GM18517 (cell line): ENCODE measurements around the gene TELO2.

Source experiments
- ATAC-seq: cut with Tn5 transposase; IDR thresholded peaks from one replicate; pipeline ENCODE4 v1.9.1; 2021; ENCODE audit warnings: mild to moderate bottlenecking, moderate library complexity; ENCODE audit not compliant: unreplicated experiment

Gene TELO2

DNA sequence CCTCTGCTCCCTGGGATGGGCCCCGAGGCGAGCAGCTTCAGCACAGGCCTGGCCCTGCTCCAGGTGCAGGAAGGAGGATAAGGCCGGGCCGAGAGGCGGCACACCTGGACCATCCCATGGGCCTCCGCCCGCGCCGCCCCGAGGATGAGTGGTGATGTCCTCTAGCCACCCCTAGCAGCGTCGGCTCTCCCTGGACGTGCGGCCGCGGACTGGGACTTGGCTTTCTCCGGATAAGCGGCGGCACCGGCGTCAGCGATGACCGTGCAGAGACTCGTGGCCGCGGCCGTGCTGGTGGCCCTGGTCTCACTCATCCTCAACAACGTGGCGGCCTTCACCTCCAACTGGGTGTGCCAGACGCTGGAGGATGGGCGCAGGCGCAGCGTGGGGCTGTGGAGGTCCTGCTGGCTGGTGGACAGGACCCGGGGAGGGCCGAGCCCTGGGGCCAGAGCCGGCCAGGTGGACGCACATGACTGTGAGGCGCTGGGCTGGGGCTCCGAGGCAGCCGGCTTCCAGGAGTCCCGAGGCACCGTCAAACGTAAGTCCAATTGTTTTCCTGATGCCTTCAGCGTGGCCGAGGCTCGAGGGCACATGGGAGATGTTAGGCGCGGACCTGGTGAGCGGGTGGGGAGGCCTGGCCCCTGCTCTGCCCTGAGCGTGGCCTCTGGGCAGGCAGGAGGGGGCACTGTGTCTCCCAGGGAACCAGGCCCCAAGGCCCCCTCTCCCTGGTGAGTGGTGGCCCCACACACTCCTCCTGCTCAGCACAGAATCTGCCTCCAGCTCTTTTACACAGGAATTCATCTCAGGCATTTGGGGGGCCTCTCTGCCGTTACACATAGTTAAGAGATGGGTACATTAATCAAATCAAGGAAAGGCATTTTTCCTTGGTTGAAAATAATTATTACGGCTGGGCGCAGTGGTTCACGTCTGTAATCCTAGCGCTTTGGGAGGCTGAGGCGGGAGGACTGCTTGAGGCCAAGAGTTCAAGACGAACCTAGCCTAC is 41.2 kb downstream of the TELO2 start:
- ATAC-seq, result no peak

DNA sequence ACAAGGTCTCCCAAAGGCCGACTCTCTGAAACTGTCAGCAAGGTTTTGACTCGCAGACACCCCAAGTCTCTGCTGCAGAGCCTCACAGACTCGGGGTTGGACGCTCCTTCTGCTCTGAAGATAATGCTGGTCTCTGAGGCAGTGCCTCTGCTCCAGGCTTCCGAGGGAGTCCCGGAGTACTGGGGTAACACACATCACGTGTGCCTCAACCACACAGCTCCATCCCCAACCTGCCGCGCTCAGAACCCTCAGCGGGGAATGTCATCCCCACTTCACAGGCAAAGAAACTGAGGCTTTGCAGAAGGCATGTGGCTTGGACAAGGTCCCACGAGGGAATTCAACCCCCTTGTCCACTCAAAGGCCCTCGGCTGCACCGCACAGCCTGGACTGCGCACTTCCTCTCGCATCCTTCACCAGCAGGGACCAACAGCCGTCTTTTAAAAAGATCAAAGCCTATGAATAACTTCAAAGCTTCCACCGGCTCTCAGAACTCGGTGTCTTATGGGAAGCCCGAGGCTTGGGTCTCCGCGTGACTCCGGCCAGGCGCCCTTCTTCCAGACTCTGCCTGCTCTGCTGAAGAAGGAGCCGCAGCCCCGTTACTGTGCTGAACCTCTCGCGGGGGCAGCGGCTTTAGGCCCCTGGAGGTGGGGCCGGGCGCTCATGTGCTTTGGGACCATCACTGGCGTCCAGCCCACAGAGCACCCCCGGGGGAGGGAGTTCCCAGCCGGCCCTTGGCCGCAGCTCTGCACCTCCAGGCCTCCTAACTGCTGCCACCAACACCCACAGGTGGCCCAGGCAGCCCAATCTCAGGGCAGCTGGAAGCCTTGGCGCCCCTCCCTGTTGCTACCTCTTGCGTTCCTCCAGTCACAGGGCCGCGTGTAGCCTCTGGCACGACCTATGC is 42.5 kb downstream of the TELO2 start:
- ATAC-seq, result no peak

DNA sequence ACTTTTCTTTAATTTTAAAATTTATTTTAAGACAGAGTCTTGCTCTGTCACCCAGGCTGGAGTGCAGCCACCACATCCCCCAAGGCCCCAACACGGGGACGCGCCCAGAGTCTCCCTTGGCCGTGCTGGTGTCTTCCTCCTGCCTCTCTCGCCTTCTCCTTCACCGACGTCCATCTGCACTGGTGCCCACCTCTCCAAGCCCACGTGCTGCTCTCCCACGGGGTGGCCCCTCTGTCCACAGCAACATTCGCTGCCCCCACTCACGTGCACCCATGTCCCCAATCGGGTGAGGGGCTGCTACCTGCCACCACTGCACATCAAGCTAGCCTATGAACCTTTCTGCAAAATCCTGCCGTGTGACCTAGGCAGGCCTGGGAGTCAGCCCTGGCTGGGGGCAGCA is 43.4 kb downstream of the TELO2 start:
- no peak for ATAC-seq

DNA sequence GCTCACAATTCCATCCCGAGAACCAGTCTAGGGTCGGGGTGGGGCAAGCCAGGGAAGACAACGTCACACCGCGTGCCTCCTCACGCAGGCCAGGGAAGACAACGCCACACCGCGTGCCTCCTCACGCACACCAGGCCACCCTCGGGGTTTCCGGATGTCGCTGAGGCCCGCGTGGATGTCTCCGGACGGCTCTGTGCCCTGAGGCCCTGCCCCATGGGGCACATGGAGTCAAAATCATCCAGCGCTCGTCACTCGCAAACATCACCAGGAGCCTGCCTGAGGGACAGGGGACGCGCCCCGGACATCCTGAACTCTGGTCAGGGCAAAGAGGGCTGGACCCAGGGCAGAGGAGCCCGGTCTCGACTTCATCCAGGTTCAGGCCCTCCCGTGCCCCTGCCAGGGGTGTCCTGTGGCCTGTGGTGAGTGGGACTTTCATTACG is 44.0 kb downstream of the TELO2 start:
- ATAC-seq, result no peak

DNA sequence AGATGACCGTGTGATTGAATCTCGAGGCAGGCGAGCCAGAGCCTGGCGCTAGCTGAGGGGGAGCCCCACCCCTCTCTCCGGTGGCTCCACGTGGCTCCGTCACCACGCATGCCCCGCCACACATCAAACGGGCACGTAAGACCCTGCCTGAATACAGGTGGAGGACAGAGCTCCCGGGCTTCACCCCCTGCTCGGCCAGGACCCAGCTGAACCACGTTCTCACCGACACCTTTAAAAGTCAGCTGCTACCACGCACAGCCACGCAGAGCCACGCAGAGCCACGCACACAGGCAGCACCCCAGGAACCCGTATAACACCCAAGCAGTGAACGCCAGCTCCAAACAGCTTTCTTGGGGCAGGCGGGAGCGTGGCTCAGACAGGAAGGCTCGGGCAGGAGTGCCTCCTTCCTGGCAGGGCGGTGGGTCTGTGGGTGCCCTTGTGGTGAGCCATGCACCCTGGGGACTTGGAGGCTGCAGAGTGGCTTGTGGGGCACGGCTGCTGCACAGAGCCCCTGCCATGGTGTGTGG is 44.7 kb downstream of the TELO2 start:
- no peak for ATAC-seq

DNA sequence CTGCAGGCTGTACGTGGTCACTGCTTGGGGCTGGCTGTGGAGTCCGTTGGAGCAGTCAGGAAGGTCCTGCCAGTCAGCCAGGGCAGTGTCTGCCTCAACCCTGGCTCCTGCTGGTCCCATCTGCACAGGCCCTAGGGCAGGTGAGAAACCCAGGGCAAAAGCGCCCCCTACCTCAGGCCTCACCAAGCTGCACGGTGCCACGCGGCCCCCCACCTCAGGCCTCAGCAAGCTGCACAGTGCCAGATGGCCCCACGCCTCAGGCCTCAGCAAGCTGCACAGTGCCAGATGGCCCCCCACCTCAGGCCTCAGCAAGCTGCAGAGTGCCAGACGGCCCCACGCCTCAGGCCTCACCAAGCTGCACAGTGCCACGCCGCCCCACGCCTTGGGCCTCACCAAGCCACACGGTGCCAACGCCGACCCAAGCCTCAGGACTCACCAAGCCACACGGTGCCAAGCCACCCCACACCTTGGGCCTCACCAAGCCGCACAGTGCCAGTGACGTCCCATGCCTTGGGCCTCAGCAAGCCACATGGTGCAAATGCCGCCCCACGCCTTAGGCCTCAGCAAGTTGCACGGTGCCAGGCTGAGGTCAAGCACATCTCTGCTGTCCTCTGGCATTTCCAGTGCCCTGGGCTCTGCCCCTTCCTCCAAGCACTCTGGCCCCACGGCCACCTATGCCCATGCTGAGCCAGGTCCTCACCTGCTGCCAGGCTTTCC is 45.8 kb downstream of the TELO2 start:
- no peak for ATAC-seq

DNA sequence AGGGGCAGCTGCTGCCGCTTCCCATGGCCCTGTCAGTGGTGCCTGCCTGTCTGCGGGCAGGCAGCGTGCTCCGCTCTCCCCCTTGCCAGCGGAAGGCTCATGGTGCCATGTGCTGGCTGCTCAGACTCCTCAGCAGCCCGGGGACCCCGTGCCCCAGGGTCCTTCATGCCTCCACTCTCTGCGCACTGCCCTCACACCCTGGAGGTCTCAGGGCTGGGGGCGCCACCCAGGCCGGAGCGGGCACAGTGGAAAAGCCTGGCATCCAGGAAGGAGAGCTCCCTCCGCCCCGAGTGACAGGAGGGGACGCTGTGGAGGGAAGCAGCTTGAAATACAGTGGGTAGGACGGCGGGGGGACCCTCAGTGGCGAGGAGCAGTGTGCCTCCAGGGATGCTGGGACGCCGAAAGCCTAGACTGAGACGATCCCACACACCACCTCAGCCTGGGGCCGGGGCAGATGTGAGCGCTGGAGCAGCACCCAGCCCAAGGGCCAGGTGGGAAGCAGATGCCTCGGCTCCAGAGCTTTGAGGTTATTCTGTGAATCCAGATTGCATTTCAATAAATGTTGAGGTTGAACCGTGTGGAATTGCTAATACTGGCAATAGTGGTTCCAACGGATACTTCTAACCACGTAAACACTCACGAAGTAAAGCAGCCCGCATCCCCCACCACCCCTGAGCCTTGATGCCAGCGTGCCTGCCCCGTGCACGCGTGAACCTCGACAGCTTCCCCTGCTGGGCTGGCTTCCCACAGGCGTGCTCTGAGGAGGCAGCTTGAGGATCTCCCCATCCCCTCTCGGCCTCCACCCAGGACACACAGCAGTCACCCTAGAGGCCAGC is 46.8 kb downstream of the TELO2 start:
- ATAC-seq, result no peak

DNA sequence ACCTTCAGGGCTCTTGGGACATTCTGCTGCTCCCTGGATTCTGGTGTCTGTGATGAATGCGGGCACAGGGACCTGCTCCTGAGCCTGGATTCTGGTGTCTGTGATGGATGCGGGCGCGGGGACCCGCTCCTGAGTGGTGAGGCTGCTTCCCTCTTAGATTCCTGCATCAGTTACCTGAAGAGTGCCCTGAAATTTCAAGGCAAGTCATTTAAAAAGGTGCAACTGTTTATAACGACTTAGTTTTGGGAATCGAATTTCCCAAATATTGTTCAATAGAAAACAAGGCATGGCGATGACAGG is 47.3 kb downstream of the TELO2 start:
- ATAC-seq, result no peak

DNA sequence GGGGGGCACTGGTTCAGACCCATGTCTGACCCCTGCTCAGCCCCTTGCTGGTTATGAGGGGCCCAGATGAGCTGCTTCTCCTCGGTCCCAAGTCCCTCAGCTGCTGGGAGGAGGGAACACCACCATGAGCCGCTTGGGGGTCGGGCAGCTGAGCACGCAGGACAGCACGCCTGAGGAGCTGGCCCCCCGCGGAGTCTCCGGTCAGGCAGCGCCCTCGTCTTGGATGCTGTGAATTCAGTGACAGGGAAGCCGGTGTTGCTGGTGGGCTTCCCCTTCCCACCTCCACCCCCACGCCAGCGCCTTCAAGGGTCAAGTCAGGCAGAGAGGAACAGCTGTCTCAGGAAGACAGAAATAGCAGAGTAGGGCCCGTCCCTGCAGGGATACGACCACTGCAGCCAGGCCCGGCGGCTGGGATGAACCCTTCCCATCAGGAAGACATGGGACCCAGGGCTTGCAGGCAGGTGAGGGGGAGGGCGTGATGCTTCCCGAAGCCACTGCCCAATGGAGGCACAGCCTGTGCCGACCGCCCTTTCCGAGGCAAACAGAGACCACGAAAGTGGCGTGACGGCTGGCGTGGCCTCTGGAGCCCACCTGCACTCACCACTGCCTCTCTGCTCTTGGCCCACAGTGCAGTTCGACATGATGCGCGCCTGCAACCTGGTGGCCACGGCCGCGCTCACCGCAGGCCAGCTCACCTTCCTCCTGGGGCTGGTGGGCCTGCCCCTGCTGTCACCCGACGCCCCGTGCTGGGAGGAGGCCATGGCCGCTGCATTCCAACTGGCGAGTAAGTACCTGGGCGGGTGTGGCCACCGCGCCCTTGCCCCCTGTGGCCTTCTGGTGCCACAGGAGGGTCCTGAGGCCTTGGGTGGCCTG is 48.4 kb downstream of the TELO2 start:
- no peak for ATAC-seq

DNA sequence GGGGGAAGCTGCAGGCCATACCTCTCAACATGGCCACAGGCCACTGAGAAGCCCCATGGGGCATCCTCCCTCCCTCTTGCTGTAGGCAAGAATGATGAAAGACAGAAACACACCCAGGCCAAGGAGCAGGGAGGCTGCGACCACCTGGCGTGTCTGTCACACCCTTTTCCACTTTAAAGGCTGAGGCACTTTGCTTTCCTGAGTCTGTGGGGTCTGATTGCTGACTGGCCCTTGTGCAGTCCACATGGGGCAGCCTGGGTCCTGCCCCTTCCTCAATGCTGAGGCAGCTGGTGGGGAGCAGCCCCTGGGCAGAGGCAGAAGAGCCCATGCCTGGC is 49.0 kb downstream of the TELO2 start:
- ATAC-seq, result no peak

DNA sequence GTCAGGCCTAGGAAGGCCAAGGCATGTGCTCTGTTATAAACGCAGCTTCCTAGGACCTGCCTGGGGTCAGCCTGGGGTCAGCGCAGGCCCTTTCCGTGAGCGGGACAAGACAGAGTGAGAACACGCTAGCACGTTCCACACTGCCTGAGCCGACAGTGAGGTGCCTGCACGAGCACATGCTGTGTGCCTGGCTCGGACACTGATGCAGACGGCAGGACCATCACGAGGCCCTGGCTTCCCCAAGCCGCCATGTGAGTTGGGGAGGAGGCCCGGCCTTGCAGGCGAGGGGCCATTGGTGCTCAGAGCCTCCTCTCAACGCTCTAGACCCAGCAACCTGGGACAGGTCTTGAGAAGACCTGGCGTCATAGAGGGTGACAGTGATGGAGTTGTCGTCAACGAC is 49.4 kb downstream of the TELO2 start:
- no peak for ATAC-seq

DNA sequence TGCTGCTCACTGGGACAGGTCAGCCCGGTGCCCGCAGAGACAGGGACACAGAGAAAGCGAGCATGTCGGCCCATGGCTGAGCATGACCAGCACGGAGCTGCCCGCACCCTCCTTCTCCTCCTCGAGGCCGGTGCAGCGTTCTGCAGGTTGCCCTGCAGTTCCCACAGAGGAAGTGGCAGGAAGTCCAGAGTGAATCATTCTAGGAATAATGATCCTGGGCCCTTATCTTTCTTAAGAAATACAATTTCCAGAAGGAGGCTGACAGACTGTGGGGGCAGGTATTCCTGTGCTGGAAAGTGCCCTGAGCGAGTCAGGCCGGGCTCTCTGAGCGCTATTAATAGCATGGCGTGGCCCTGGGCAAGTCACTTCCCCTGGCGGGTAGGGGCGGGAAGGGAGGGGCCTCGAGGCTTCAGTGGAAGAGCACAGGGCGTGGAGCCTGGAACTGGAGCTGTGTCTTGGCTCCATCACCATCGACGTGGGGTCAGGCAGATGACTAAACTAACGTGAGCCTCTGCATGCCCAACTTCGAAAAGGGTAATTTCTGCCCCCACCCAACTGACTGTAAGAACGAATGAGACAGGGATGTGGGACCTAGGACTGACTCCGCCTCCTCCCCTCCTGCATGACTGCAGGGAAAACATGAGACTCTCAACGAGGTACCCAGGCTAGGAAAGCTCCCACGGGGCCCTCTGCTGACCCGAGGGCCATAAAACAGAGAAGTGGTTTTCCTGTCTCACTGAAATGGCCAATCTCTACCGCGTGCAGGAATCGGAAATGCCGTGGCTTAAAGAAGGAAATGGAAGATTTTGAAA is 50.1 kb downstream of the TELO2 start:
- ATAC-seq, result no peak

DNA sequence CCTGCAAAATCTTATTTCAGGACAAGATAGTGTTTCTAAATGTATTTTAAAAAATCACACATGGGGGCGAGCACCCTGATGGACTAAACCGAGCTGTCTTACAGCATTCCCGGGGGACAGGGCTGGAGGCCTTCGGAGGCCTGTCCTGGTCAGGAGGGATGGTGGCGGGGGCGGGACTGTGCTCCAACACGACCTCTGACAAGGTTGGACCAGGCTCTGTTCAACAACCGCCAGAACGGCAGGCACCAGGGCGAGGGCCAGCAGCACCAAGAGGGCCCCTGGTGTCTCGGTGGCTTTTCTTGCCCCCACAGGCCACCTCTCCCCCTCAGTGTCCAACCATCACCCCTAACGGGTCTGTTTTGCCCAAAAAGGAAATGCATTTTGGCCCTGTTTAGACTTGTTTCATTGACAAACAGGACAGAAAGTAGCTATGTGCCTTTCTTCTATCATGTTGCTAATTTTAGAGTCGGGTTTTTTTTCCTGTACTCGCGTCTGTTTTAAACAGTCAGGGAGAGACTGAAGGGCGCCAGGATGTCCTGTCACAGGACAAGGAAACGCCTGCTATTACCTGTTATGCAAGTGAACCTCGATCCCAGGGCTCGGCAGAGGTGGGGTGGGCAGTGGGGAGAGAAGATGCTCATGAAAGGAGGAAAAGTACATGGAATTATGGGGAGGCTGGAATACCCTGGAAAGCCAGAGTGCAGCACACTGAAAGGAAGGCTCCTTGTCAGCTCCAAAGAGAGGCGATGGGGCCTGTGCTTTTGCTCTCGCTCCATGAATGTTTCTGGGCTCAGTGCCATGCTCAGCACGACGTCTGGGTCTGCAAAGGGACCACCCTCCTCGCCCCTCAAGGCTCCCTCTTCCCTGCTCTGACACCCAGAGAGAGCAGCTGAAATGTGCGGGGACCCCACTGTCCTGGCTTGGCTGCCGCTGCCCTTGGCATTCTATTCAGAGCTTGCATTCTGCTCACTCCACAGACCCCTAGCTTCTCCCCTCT is 52.2 kb downstream of the TELO2 start:
- no peak for ATAC-seq

DNA sequence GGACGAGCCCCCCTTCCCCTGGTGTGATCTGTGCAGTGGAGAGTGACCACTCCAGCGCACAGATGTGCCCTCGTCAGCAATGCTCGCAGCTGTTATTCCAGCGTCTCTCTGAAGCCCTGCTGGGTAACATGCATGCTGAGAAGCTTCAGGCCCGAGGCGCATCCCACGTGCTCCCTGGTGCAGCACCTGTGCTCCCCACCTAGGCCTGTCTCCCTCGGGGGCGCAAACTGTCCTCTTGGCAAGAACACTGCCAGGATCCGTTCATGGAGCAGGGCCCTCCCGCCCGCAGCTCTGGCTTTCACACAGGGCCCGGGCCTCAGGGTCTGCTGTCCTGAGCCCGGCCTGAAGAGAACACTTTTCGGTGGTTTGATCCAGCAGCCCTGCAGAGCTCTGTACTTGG is 53.3 kb downstream of the TELO2 start:
- ATAC-seq, result no peak

DNA sequence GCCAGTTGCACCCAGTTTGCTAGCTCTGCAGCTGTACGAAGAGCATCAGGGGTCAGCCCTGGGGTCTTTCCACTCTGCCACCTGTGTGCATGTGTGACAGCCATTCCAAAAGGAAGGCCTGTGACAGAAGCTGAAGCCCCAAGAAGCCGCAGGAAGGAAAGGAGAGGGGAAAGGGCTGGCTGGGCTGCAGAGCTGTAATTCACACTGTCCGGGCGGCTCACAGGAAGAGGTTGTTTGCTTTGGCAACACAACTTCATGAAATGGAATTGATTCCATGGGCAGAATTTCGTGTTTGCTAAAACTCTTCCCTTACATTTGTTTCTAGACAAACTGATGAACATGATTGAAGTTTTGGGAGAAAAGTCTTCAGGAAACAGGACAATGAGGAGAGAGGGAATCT is 55.1 kb downstream of the TELO2 start:
- ATAC-seq, result no peak

DNA sequence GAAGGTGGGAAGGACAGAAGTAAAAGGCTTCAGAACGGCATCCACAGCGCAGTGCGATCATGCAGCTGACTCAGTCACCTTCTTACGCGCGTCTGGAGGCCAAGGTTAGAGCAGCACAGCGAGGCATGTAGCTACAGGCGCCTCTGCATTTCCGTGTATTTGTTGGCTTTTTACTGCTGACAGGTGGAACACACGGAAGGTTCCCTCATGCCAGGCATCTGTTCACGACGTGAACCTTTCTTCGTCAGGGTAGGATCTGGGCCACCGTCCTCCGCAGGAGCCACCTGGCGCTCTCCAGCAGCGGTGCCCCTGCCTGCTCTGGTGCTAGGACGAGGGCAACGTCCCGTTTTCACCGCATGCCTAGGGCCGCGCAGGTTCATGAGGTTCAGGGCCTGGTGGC is 55.6 kb downstream of the TELO2 start:
- no peak for ATAC-seq

DNA sequence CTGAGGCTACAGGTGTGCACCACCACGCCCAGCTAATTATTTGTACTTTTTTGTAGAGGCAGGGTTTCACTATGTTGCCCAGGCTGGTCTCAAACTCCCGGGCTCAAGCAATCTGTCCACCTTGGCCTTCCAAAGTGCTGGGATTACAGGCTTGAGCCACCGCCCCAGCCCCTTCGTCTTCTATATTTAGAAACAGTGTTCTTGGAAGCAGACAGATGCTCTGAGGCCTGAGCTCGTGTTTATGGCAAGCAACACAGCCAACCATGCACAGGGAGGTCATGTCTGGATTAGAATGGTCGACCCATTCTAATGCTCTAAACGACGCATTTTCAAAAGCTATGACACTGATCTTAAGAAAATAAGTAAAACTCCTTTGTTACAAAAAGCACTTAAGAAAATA is 56.9 kb downstream of the TELO2 start:
- ATAC-seq, result no peak
